Activated naive CD4-positive, alpha-beta T cell treated with anti-CD3 and anti-CD28 coated beads for 36 hours (primary cell): ENCODE data around the gene SSU72. TPM values are rescaled to one million over a fixed set of nuclear protein-coding genes. Genes with fewer than 3 reads are reported as not detected.
A peak's percentile ranks its signal among the peaks of the same experiment; 100 is the strongest.
"Not testable (repeated sequence)": the region's sequence is repeated elsewhere in the genome, so short reads cannot be mapped to it uniquely, and the experiment has no call there.

Experiments used
- CTCF ChIA-PET: fragments of 350-600 bp; sonication (Branson Sonifier 250); formaldehyde crosslinking; loops from one replicate; lab custom pipeline; 2021; ENCODE audit warnings: antibody characterized with exemption; lab: Charles Lee
- DNase-seq: peaks from one replicate; pipeline ENCODE4 v3.0.0-alpha.2; 2020
- H3K27ac Mint-ChIP-seq: one replicate; pipeline ENCODE4 v1.8.0; 2021; ENCODE audit warnings: mild to moderate bottlenecking, mixed read lengths
- H3K27me3 Mint-ChIP-seq: one replicate; pipeline ENCODE4 v1.8.0; 2021; ENCODE audit warnings: low read depth, mixed read lengths
- H3K36me3 Mint-ChIP-seq: one replicate; pipeline ENCODE4 v1.8.0; 2021; ENCODE audit warnings: low read depth, mixed read lengths
- H3K4me1 Mint-ChIP-seq: one replicate; pipeline ENCODE4 v1.8.0; 2021; ENCODE audit warnings: low read depth, mixed read lengths
- H3K4me3 Mint-ChIP-seq: one replicate; pipeline ENCODE4 v1.8.0; 2021; ENCODE audit warnings: mild to moderate bottlenecking, moderate library complexity, mixed read lengths
- H3K9me3 Mint-ChIP-seq: one replicate; pipeline ENCODE4 v1.8.0; 2021; ENCODE audit warnings: mixed read lengths
- intact Hi-C: fragments of 100-400 bp; cut with micrococcal nuclease; formaldehyde crosslinking; loops from one replicate; pipeline ENCODE4 v1.15.1; 2023
- total RNA-seq, 2 experiments: library from RNA; stranded (reverse); gene quantifications; one replicate each; pipeline ENCODE4 v1.2.3, GENCODE V29; 2021

Gene SSU72
- total RNA-seq, 2 experiments from 2014 or later: 91.6 to 95.9 TPM

DNA sequence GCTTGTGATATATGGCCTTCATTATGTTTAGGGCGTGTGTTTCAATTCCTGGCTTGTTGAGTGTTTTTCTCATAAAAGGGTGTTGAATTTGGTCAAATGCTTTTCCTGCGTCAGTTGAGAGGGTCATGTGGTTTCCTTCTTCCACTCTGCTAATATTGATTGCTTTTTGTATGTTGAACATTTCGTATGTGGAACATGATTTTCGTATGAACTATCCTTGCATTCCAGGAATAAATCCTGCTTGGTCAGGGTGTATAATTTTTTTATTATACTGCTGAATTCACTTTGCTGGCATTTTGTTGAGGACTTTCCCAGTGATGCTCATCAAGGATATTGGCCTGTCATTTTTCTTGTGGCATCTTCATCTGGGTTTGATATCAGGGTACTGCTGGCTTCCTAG lies 67.4 kb downstream of the SSU72 start:
- Mint-ChIP-seq H3K27ac (no peak overlapping the region), H3K36me3 (no peaks in the 10 kb centered on the region), H3K9me3 (no peaks in the 10 kb centered on the region), H3K4me1 (peaks cover 15% of the 10 kb centered on the region), H3K4me3 (no peak overlapping the region), H3K27me3 (no peaks in the 10 kb centered on the region)
- CTCF ChIA-PET: no interaction called here
- DNase-seq: no peak
- intact Hi-C loops: loop anchor here (5.0 kb wide), 1 partner anchor 200 kb away; the partner anchor contains the start of genes ACAP3 and PUSL1

- not testable (repeated sequence) for DNase-seq, H3K27me3 Mint-ChIP-seq, H3K27ac Mint-ChIP-seq, H3K9me3 Mint-ChIP-seq, H3K36me3 Mint-ChIP-seq
- Mint-ChIP-seq H3K4me3 (peak overlapping the region; percentile 67), H3K4me1 (peaks cover 12% of the 10 kb centered on the region)
- intact Hi-C loops: loop anchor here (1.0 to 5.0 kb wide), 6 partner anchors 35 to 198 kb away; partner anchors contain the start of genes ACAP3, ATAD3B, CCNL2 and MRPL20
- CTCF ChIA-PET: interaction anchor here (1.2 kb wide), 1 partner anchor 64 kb away, joined by 3 read pairs; no protein-coding TSS in a partner anchor
These were observed 68.9 kb downstream of the SSU72 start for GRCh38 chr1:1505801-1506200.

- Mint-ChIP-seq H3K27ac (peak overlapping the region; percentile 92), H3K4me3 (peak overlapping the region; percentile 67), H3K4me1 (peaks cover 11% of the 10 kb centered on the region)
- CTCF ChIA-PET: interaction anchor here (0.6 to 1.4 kb wide), 9 partner anchors 13 to 192 kb away, joined by 3 to 5 read pairs (median 3); no protein-coding TSS in a partner anchor
- intact Hi-C loops: loop anchor here (1.0 to 5.0 kb wide), 6 partner anchors 35 to 198 kb away; partner anchors contain the start of genes ACAP3, ATAD3B, CCNL2 and MRPL20
- not testable (repeated sequence) for H3K9me3 Mint-ChIP-seq, H3K36me3 Mint-ChIP-seq, H3K27me3 Mint-ChIP-seq
- DNase-seq: peak; percentile 64
These were observed 69.3 kb downstream of the SSU72 start for GRCh38 chr1:1505366-1505798.

DNA sequence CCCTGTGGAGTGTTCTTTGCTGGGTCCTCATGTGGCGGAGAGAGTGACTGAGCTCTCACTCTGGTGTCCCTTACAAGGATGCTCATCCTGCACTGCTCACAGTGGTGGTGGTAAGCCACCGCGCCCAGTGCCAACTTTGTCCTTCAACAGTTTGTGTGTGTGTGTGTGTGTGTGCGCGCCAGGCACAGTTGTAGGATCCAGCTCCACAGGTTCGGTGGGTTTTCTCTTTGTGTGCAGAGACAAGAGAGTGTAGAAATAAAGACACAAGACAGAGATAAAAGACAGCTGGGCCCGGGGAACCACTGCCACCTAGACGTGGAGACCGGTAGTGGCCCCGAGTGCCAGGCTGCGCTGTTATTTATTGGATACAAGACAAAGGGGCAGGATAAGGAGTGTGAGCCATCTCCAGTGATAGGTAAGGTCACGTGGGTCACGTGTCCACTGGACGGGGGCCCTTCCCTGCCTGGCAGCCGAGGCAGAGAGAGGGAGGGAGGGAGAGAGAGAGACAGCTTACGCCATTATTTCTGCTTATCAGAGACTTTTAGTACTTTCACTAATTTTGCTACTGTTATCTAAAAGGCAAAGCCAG lies 69.8 kb downstream of the SSU72 start:
- Mint-ChIP-seq H3K4me1 (peaks cover 11% of the 10 kb centered on the region), H3K4me3 (peak overlapping the region; percentile 67), H3K27ac (peak overlapping the region; percentile 92)
- peak; percentile 89 for DNase-seq
- intact Hi-C loops: loop anchor here (1.0 to 5.0 kb wide), 6 partner anchors 34 to 198 kb away; partner anchors contain the start of genes ACAP3, ATAD3B, CCNL2 and MRPL20
- H3K36me3 Mint-ChIP-seq, H3K27me3 Mint-ChIP-seq, H3K9me3 Mint-ChIP-seq: not testable (repeated sequence)
- CTCF ChIA-PET: interaction anchor here (0.6 to 1.4 kb wide), 11 partner anchors 12 to 214 kb away, joined by 3 to 5 read pairs (median 3); no protein-coding TSS in a partner anchor

DNA sequence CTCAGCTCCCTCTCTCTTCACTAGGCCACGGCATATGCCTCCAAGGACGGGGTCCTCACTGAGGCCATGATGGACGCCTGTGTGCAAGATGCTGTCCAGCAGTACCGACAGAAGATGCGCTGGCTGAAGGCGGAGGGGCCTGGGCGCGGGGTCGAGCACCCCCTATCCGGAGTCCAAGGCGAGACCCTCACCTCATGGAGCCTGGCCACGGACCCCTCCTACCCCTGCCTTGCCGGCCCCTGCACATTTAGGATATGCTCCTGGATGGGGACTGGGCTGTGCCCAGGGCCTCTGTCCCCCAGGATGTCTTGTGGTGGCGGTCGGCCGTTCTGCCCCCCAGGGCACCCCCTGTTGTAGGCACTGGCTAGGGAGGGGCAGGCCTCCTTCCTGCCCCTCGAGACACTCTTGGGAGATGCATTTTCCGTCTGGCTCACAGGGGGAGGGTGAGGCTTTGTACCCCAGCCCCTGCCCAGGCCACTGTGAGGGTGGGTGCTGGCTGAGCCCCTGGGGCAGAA lies 79.1 kb downstream of the SSU72 start:
- H3K4me1 Mint-ChIP-seq, H3K27me3 Mint-ChIP-seq, H3K9me3 Mint-ChIP-seq, DNase-seq, H3K4me3 Mint-ChIP-seq, intact Hi-C loops, CTCF ChIA-PET, H3K27ac Mint-ChIP-seq: not testable (repeated sequence)
- H3K36me3 Mint-ChIP-seq: peaks cover 33% of the 10 kb centered on the region

DNA sequence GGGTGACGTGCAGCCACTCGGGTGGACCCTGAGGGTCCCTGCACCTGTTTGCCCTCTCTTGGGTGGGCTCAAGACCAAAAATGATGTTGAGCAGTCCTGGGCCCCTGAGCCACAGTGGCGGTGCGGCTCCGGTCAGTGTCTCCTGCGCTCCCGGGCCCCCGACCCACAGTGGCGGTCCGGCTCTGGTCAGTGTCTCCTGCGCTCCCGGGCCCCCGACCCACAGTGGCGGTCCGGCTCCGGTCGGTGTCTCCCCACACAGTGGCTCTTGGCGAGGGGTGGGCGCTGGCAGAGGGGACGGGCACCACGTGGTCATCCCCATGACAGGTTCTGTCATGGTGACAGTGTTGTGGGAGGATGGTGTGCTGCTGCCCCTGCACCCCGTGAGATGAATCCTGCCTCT lies 80.4 kb downstream of the SSU72 start:
- peaks cover 38% of the 10 kb centered on the region for H3K36me3 Mint-ChIP-seq
- intact Hi-C loops, CTCF ChIA-PET, H3K4me1 Mint-ChIP-seq, H3K27ac Mint-ChIP-seq, H3K27me3 Mint-ChIP-seq, H3K9me3 Mint-ChIP-seq, H3K4me3 Mint-ChIP-seq, DNase-seq: not testable (repeated sequence)

Other genes starting within 250 kb of the SSU72 start
- under 1 TPM; 0.10 to 0.14 TPM for gene TAS1R3, start 243.6 kb downstream of the SSU72 start, total RNA-seq
- 10 to 100 TPM; 33.4 to 35.0 TPM for gene DVL1, start 225.4 kb downstream of the SSU72 start, total RNA-seq
- gene MXRA8, start 216.3 kb downstream of the SSU72 start, total RNA-seq: under 1 TPM; 0.54 to 0.57 TPM
- gene AURKAIP1, start 199.7 kb downstream of the SSU72 start, total RNA-seq: 100 to 1,000 TPM; 108 TPM
- 100 to 1,000 TPM in 1 of 2 experiments, 10 to 100 TPM in 1; 97.7 to 108 TPM for gene CCNL2, start 175.5 kb downstream of the SSU72 start, total RNA-seq
- gene MRPL20, start 167.6 kb downstream of the SSU72 start, total RNA-seq: 100 to 1,000 TPM; 103 to 107 TPM
- gene ANKRD65, start 153.6 kb downstream of the SSU72 start, total RNA-seq: not detected
- under 1 TPM; 0.72 to 0.74 TPM for gene VWA1, start 139.2 kb downstream of the SSU72 start, total RNA-seq
- gene ATAD3C, start 125.2 kb downstream of the SSU72 start, total RNA-seq: under 1 TPM; 0.42 to 0.57 TPM
- gene ATAD3B, start 103.1 kb downstream of the SSU72 start, total RNA-seq: 10 to 100 TPM; 32.7 to 38.7 TPM
- gene ATAD3A, start 62.7 kb downstream of the SSU72 start, total RNA-seq: 10 to 100 TPM; 39.4 to 41.0 TPM
- gene TMEM240, start 34.2 kb downstream of the SSU72 start, total RNA-seq: not detected
- gene FNDC10, start 25.3 kb upstream of the SSU72 start, total RNA-seq: 1 to 10 TPM in 1 of 2 experiments, under 1 TPM in 1; 0.94 to 1.2 TPM
- 10 to 100 TPM; 27.6 to 31.7 TPM for gene MIB2, start 40.6 kb upstream of the SSU72 start, total RNA-seq
- under 1 TPM; 0.64 to 0.99 TPM for gene MMP23B, start 57.3 kb upstream of the SSU72 start, total RNA-seq
- 10 to 100 TPM; 33.7 to 34.4 TPM for gene CDK11B, start 84.1 kb upstream of the SSU72 start, total RNA-seq
- 10 to 100 TPM; 21.9 to 25.6 TPM for gene SLC35E2B, start 117.9 kb upstream of the SSU72 start, total RNA-seq
- gene CDK11A, start 149.5 kb upstream of the SSU72 start, total RNA-seq: 10 to 100 TPM; 58.0 to 60.3 TPM
- gene NADK, start 203.6 kb upstream of the SSU72 start, total RNA-seq: 10 to 100 TPM; 42.1 to 43.6 TPM